Heart right ventricle (tissue), 16 donors: ENCODE measurements around the gene BMPR2. TPM values are rescaled to one million over a fixed set of nuclear protein-coding genes. Genes with fewer than 3 reads are reported as not detected.
A peak's percentile ranks its signal among the peaks of the same experiment; 100 is the strongest.

Source experiments
- ATAC-seq, 8 donors: fragments of 200-7000 bp; cut with Tn5 transposase; one replicate each; pipeline ENCODE4 v1.9.1; 2020; ENCODE audit warnings: mild to moderate bottlenecking in 8 of 8, moderate library complexity in 8 of 8, moderate number of reproducible peaks in 1 of 8
- DNase-seq, 2 donors: peaks; one replicate each; pipeline ENCODE4 v3.0.0-alpha.2; 2020
- H3K27ac ChIP-seq, 10 donors: fragments of 200-600 bp; sonication (generic) in 2 of 10; one replicate each; pipeline versions ENCODE4 v1.5.0 to v1.8.0; 2020 to 2022; ENCODE audit warnings: mild to moderate bottlenecking in 3 of 10
- H3K27me3 ChIP-seq, 7 donors: fragments of 200-600 bp; one replicate each; pipeline ENCODE4 v1.8.0; 2021 to 2022; ENCODE audit warnings: mild to moderate bottlenecking in 2 of 7
- H3K36me3 ChIP-seq, 9 donors: fragments of 200-600 bp; sonication (generic) in 1 of 9; one replicate each; pipeline versions ENCODE4 v1.5.0 to v1.8.0; 2020 to 2022; ENCODE audit warnings: mild to moderate bottlenecking in 2 of 9
- H3K4me1 ChIP-seq, 9 donors: fragments of 200-600 bp; sonication (generic) in 1 of 9; one replicate each; pipeline versions ENCODE4 v1.5.0 to v1.8.0; 2020 to 2022; ENCODE audit warnings: mild to moderate bottlenecking in 4 of 9
- H3K4me3 ChIP-seq, 10 donors: fragments of 200-600 bp; sonication (generic) in 2 of 10; one replicate each; pipeline versions ENCODE4 v1.5.0 to v1.8.0; 2020 to 2022; ENCODE audit warnings: mild to moderate bottlenecking in 7 of 10, moderate library complexity in 2 of 10
- H3K9me3 ChIP-seq, 11 donors: fragments of 200-600 bp in 10 of 11; sonication (generic) in 2 of 11; one replicate each; pipeline versions ENCODE4 v1.5.0 to v1.8.0; 2013 to 2022; ENCODE audit warnings: mild to moderate bottlenecking in 2 of 11, control low read depth in 1 of 11, moderate library complexity in 1 of 11
- WGBS, 2 donors: extraction: QIAGEN DNeasy Blood & Tissue Kit; methylation state at CpG; one replicate each; pipeline ENCODE4 v1.1.7; 2013; ENCODE audit warnings: inconsistent platforms in 1 of 2; 5-methylcytosine and 5-hydroxymethylcytosine counted together
- intact Hi-C, 10 donors: fragments of 100-400 bp; cut with DNase I; formaldehyde crosslinking; loops; one replicate each; pipeline versions ENCODE4 v1.11.1 to v1.14.2; 2022
- polyA plus RNA-seq, 2 donors: library from polyadenylated mRNA; stranded (reverse); fragments of 200-250 nt; gene quantifications; one replicate each; pipeline ENCODE4 v1.2.3, GENCODE V29; 2013
- total RNA-seq, 10 donors: library from RNA; stranded (reverse); fragmentation: NEBNext Ultra II Directional in 3 of 10; extraction: Animal tissue kit (Norgen Biotek cat#: 25700) in 3 of 10; gene quantifications; one replicate each; pipeline versions ENCODE4 v1.2.1 to v1.2.4, GENCODE V29; 2021 to 2023
- TF ChIP-seq, protein P1 (sequence below), 9 donors: fragments of 200-600 bp; sonication (generic) in 2 of 9; IDR thresholded peaks; one replicate each; pipeline versions ENCODE4 v1.5.0 to v1.8.0; 2021 to 2022; ENCODE audit warnings: antibody characterized with exemption in 9 of 9, mild to moderate bottlenecking in 5 of 9, moderate library complexity in 1 of 9
- donor health status: Arrhythmogenic right ventricular cardiomyopathy.
- donor health status: ischemic (EF 13 %, LVEDD 7.1; RV severe dilation, severe dysfunction).
- donor health status: healthy with polysubstance abuse.
- donor health status: DM: no; HTN: yes; CAD: no.
- donor health status: DM: no; HTN: no; CAD: no.
- donor health status: ischemic (EF 25% LVEDD 6.9; RV normal size, moderate dysfunction).
- donor health status: ischemic (EF 25% LVEDD 5.7; RV mildly dilated, moderate dysfunction).
- donor health status: healthy.
- donor health status: DM: yes; HTN: yes; CAD: no.
- donor health status: Ischemic cardiomyopathy.
- donor health status: ischemic (EF 35%, LVEDD 5.7; RV mildly dilated, moderate dysfunction).
- donor health status: nonischemic (EF 11% LVEDD 7.7; RV severe dilation, severe dysfunction).
- donor health status: DM: yes; HTN: yes; CAD: no.
- donor health status: PGD.
- donor health status: ischemic (EF 29% LVEDD 5.4; RV normal size, mild dysfunction).
- donor health status: nonischemic (EF 23%, LVEDD 6.1; RV moderate dilation, normal function).

BMPR2 gene
- total and polyA plus RNA-seq, 12 donors = 10.2 to 89.4 (median 67.2) TPM

DNA sequence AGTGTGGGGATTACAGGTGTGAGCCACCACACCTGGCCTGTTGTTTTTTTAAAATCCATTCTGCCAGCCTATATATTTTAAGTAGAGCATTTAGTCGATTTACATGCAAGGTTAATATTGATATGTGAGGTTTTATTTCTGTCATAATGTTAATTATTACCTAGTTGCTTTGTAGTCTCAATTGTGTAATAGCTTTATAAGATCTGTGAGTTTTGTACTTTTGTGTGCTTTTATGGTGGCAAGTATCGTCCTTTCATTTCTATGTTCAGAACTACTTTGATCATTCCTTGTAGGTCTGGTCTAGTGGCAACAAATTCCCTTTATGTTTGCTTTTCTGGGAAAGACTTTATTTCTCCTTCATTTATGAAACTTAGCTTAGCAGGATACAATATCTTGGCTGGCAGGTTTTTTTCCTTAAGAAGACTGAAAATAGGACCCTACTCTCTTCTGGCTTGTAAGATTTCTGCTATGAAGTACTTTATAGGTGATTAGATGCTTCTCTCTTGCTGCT, 207.6 kb downstream of the BMPR2 start:
- Histone ChIP-seq H3K4me1 (peaks cover under 1 to 7% (median 5%) of the 10 kb centered on the region in 9 donors), H3K27ac (no peak overlapping the region), H3K9me3 (peaks cover 0 to 17% (median 5%) of the 10 kb centered on the region in 11 donors), H3K27me3 (no peaks in the 10 kb centered on the region), H3K36me3 (no peaks in the 10 kb centered on the region), H3K4me3 (no peak overlapping the region)
- DNase-seq (no peak), ATAC-seq (no peak)
- 95 to 99% methylated on average over 2 of the region's 2 CpGs for WGBS, 2 donors
- TF ChIP-seq, protein P1, sequence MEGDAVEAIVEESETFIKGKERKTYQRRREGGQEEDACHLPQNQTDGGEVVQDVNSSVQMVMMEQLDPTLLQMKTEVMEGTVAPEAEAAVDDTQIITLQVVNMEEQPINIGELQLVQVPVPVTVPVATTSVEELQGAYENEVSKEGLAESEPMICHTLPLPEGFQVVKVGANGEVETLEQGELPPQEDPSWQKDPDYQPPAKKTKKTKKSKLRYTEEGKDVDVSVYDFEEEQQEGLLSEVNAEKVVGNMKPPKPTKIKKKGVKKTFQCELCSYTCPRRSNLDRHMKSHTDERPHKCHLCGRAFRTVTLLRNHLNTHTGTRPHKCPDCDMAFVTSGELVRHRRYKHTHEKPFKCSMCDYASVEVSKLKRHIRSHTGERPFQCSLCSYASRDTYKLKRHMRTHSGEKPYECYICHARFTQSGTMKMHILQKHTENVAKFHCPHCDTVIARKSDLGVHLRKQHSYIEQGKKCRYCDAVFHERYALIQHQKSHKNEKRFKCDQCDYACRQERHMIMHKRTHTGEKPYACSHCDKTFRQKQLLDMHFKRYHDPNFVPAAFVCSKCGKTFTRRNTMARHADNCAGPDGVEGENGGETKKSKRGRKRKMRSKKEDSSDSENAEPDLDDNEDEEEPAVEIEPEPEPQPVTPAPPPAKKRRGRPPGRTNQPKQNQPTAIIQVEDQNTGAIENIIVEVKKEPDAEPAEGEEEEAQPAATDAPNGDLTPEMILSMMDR (IDR thresholded peaks at IDR 0.05) = no peak
- intact Hi-C loops = loop anchor here in 3 of 10 donors (10.0 kb wide), 2 partner anchors 281 to 291 kb away; partner anchors contain the start of gene ICA1L (in 2 of the 3)

DNA sequence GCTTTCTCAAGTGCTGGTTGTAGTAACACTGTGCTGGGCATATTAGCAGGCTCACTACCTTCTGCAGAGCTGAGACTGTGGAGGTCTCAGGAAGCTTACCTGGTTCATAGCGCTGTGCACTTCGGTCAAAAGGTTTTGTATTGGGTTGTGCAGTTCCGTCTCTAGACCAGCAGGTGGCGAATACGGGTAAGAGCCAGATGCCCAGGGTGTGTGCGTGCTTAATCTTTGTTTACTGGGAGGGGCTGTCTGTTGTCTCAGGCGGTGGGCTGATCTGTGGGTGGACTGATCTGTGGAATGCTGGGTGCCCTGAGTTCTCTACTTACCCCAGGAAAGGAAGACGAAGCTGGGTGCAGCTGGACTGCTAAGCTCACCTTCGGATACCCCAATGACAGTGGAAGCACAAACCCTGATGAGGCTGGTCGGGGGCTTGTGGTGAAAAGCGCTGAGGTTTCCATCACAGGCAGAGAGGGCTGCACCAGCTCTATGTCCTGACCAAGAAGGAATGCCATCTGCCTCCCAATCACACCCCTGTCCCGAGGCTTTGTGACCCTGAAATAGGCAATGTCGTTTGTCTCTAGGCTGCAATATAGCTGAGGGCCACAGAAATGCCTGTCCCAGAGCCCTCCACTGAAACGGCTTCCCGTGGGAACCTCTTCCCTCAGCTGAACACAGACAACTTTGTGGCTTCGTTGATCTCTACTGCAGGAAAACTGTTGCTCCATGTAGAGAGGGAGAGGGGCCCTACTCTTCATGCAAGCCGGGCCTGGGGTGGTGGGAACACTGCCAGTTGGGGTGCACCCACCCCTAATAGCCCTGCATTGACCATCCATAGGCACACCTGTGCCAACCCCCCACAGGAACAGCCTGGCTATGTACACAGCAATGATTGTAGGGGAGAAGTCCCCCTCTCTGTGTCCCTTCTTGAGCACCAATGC, 212.8 kb downstream of the BMPR2 start:
- Histone ChIP-seq H3K4me1 (peaks cover 2 to 23% (median 9%) of the 10 kb centered on the region in 9 donors), H3K27me3 (no peaks in the 10 kb centered on the region), H3K4me3 (peak overlapping the region in 7 of 10 donors; percentile 8 to 40 (median 22)), H3K9me3 (peaks cover 0 to 6% (median 3%) of the 10 kb centered on the region in 11 donors), H3K27ac (no peak overlapping the region), H3K36me3 (no peaks in the 10 kb centered on the region)
- DNase-seq (peak; percentile 32 to 68), ATAC-seq (peak; percentile 82 to 90 (median 87))
- WGBS, 2 donors = 33 to 34% methylated on average over 17 of the region's 17 CpGs
- TF ChIP-seq, protein P1 (IDR thresholded peaks at IDR 0.05) = peak; percentile 86 to 97 (median 92)
- intact Hi-C loops = loop anchor here in 8 of 10 donors (2.0 to 10.0 kb wide), 4 partner anchors 276 to 286 kb away; partner anchors contain the start of gene ICA1L (in 7 of the 8)

DNA sequence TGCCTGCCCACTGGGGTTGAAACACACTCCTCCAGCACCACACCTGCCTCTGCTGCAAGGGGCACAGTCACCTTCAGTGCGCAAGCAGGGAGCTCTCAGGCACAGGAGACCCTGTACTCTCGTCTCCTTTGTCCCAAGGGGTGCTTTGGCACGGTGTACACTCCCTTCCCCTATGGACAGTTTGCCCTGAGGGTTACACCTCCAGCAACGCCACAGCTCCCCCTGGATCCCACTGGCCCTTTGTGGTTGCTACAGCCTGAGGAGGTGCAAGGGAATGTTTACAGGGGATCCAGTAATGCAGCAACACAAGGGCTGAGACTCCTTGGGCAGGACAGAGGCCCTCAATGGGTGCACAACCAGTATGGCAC, 213.4 kb downstream of the BMPR2 start:
- DNase-seq = no peak
- H3K27me3 ChIP-seq = no peaks in the 10 kb centered on the region
- intact Hi-C loops = loop anchor here in 8 of 10 donors (2.0 to 10.0 kb wide), 4 partner anchors 275 to 285 kb away; partner anchors contain the start of gene ICA1L (in 7 of the 8)
- WGBS, 2 donors = 95 to 96% methylated on average over 4 of the region's 4 CpGs
- H3K4me3 ChIP-seq = no peak overlapping the region
- no peaks in the 10 kb centered on the region for H3K9me3 ChIP-seq
- H3K4me1 ChIP-seq = peaks cover 2 to 23% (median 9%) of the 10 kb centered on the region in 9 donors
- H3K36me3 ChIP-seq = no peaks in the 10 kb centered on the region
- ATAC-seq = peak in 3 of 8 donors; percentile 13 to 39 (median 29)
- no peak overlapping the region for H3K27ac ChIP-seq
- TF ChIP-seq, protein P1 (IDR thresholded peaks at IDR 0.05) = no peak

DNA sequence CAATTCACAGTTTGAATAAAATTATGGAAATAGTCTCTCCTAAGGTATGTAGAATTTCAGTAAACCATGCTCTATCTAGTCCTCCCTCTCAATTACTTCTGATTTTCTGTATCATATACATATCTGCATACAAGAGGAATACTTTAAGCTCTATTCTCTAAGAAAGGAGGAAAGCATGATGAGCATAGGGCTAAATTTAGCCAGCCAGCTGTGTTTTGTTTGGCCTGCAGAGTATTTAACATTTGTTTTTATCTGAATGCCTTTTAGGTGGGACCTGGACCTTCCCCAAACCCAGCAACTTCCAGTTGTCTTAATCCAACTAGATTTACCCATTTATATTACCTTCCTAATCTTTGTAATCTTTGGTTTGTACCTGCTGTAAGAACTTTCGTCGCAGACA, 216.4 kb downstream of the BMPR2 start:
- H3K4me3 ChIP-seq = no peak overlapping the region
- no peaks in the 10 kb centered on the region for H3K36me3 ChIP-seq
- DNase-seq (peak in 1 of 2 donors; percentile 24), ATAC-seq (peak in 2 of 8 donors; percentile 26 to 58)
- H3K4me1 ChIP-seq = peaks cover 2 to 23% (median 9%) of the 10 kb centered on the region in 9 donors
- no peak overlapping the region for H3K27ac ChIP-seq
- WGBS, 2 donors = 71 to 81% methylated on average over 2 of the region's 2 CpGs
- intact Hi-C loops = loop anchor here in 2 of 10 donors (5.0 kb wide), 2 partner anchors 35 to 40 kb away; partner anchors contain the start of gene FAM117B (in 1 of the 2)
- H3K9me3 ChIP-seq = no peaks in the 10 kb centered on the region
- TF ChIP-seq, protein P1 (IDR thresholded peaks at IDR 0.05) = no peak
- H3K27me3 ChIP-seq = no peaks in the 10 kb centered on the region
